GM23338 (cell line): Measurements from ENCODE around the gene HS1BP3.

Source experiments
- CREB1 ChIP-seq: fragments of 250-450 bp; sonication (Bioruptor Pico); IDR thresholded peaks from 2 replicates; pipeline ENCODE4 v1.5.0; 2020; ENCODE audit warnings: low read depth, mild to moderate bottlenecking, moderate library complexity
- CTCF ChIP-seq, 2 experiments: fragments of 200-600 bp in 1 of 2; sonication (generic) in 1 of 2; conservative IDR thresholded peaks; 2 replicates each; pipeline versions ENCODE4 v1.5.1 to v1.6.1; 2016 to 2017; ENCODE audit warnings: antibody characterized with exemption in 2 of 2, low read depth in 2 of 2, mild to moderate bottlenecking in 2 of 2, moderate library complexity in 1 of 2
- EZH2 ChIP-seq: fragments of 200-600 bp; sonication (generic); IDR thresholded peaks from one replicate; pipeline ENCODE4 v1.8.0; 2017; ENCODE audit warnings: antibody characterized with exemption, mild to moderate bottlenecking, low read depth; ENCODE audit not compliant: unreplicated experiment
- EZH2phosphoT487 ChIP-seq: fragments of 200-600 bp; sonication (generic); IDR thresholded peaks from one replicate; pipeline ENCODE4 v1.8.1; 2018; ENCODE audit warnings: antibody characterized with exemption; ENCODE audit not compliant: unreplicated experiment
- JUNB ChIP-seq: IDR thresholded peaks from one replicate; pipeline ENCODE4 v1.6.1; 2016; ENCODE audit warnings: antibody characterized with exemption; ENCODE audit not compliant: unreplicated experiment
- NANOG ChIP-seq: IDR thresholded peaks from 2 replicates; pipeline ENCODE4 v1.6.1; 2016; ENCODE audit warnings: antibody characterized with exemption, borderline replicate concordance
- POLR2AphosphoS5 ChIP-seq: IDR thresholded peaks from 2 replicates; pipeline ENCODE4 v1.6.1; 2016; ENCODE audit warnings: antibody characterized with exemption, low read depth
- REST ChIP-seq: IDR thresholded peaks from one replicate; pipeline ENCODE4 v1.6.1; 2018; ENCODE audit warnings: antibody characterized with exemption; ENCODE audit not compliant: unreplicated experiment

DNA sequence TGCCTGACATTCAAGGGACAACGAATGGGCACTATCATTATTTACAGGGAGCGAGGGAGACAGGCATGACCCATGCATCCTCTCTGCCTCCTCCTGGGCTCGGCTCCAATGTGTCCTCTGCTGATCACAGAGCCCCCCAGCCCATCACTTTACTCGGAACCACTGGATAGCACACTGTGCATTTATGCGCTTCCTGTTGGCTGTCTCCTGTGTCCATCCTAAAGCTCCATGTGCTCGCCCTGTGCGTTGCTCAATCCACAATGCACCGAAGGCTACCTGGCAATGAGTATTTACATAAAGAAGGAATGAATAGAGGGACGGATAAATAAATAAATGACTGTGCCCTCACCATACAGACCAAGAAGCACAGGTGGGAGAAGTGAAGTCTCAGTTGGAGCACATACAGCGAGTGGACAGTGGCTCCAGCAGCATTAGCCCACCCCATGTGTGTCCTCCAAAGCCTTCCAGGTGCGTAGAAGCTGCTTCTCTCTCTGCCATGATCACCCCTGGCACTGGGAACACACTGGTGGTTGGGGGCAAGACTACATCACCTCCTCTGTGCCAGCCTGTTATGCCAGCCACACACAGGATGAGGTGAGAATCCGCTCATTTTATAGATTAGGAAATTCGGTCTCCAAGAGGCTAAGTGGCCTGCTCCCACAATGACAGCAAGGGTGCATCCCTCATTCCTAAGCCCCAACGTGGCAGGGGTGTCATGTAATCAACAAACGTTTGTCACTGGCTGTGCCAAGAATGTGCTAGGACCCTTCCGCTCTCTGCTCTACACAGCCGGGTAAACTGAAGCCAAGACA is 13.7 kb upstream of the HS1BP3 start:
- TF ChIP-seq REST (no peak), JUNB (no peak), CTCF (conservative IDR thresholded peaks at IDR 0.05; ENCODE audit: low read depth in 2 of 2) (no peak), EZH2 (no peak), EZH2phosphoT487 (no peak), CREB1 (CRISPR knock-in tag) (no peak), POLR2AphosphoS5 (no peak), NANOG (no peak)
